ENCODE measurements around the gene FAM168A.

DNA sequence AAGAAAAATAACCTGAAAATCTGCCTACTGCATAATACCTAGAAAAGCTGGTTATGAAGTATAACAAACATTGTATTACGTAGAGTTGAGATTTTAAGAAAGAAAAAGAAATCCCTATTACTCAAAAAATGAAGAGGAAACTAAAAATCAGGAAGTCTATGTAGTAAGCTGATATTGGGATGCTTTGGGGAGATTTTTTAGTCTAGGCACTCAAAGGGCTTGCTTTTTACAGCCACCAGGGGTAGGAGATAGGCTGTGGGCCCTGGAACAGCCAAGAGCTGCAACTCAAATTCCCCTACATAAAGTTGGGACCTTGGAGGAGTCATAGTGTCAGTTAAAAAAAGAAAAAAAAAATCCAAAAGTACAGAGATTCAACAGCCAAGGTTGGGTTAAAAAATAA lies 131.3 kb downstream of the FAM168A start:
- TF ChIP-seq EP300 (IDR thresholded peaks at IDR 0.05), result no peak
- TF ChIP-seq CTCF (IDR thresholded peaks at IDR 0.05), result no peak
- TF ChIP-seq POLR2A (IDR thresholded peaks at IDR 0.05), result no peak

Measured in ovary (tissue), 3 donors.